Hepatocyte (in vitro differentiated cells): Measurements from ENCODE around the gene AIP.

Experiments
- EZH2 ChIP-seq: fragments of 200-600 bp; sonication (generic); IDR thresholded peaks from 2 replicates; pipeline ENCODE4 v1.6.1; 2016; ENCODE audit warnings: antibody characterized with exemption, mild to moderate bottlenecking, borderline replicate concordance
- EZH2phosphoT487 ChIP-seq: fragments of 200-600 bp; sonication (generic); IDR thresholded peaks from one replicate; pipeline ENCODE4 v1.6.1; 2018; ENCODE audit warnings: antibody characterized with exemption, mild to moderate bottlenecking, low read depth, moderate library complexity; ENCODE audit not compliant: unreplicated experiment, severe bottlenecking
- TF ChIP-seq, protein P1 (sequence below): fragments of 200-600 bp; sonication (generic); IDR thresholded peaks from 2 replicates; pipeline ENCODE4 v1.5.1; 2016; ENCODE audit warnings: antibody characterized with exemption, mild to moderate bottlenecking; ENCODE audit not compliant: poor library complexity

GRCh38 chr11:67489885-67490726 is 7.3 kb downstream of the AIP start:
- TF ChIP-seq EZH2 (no peak), EZH2phosphoT487 (no peak)
- TF ChIP-seq, protein P1, sequence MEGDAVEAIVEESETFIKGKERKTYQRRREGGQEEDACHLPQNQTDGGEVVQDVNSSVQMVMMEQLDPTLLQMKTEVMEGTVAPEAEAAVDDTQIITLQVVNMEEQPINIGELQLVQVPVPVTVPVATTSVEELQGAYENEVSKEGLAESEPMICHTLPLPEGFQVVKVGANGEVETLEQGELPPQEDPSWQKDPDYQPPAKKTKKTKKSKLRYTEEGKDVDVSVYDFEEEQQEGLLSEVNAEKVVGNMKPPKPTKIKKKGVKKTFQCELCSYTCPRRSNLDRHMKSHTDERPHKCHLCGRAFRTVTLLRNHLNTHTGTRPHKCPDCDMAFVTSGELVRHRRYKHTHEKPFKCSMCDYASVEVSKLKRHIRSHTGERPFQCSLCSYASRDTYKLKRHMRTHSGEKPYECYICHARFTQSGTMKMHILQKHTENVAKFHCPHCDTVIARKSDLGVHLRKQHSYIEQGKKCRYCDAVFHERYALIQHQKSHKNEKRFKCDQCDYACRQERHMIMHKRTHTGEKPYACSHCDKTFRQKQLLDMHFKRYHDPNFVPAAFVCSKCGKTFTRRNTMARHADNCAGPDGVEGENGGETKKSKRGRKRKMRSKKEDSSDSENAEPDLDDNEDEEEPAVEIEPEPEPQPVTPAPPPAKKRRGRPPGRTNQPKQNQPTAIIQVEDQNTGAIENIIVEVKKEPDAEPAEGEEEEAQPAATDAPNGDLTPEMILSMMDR, result no peak
